Activated naive CD8-positive, alpha-beta T cell treated with anti-CD3 and anti-CD28 coated beads, Interleukin-2, amount 10 ng/mL, durations not matched to agents 7 days and 5 days (primary cell): ENCODE results near the gene PHC3. TPM values are rescaled to one million over a fixed set of nuclear protein-coding genes. Genes with fewer than 3 reads are reported as not detected.
A peak's percentile ranks its signal among the peaks of the same experiment; 100 is the strongest.

Experiments
- ATAC-seq: fragments of 150-1000 bp; cut with Tn5 transposase; one replicate; pipeline ENCODE4 v1.10.0; 2021; ENCODE audit warnings: low read depth, moderate library complexity
- POLR2A ChIA-PET: fragments of 350-600 bp; sonication (Branson Sonifier 250); formaldehyde crosslinking; loops from one replicate; lab custom pipeline; 2021; ENCODE audit warnings: antibody characterized with exemption; lab: Charles Lee
- DNase-seq: peaks from one replicate; pipeline ENCODE4 v3.0.0; 2021
- H3K27ac Mint-ChIP-seq: one replicate; pipeline ENCODE4 v1.8.0; 2022; ENCODE audit warnings: mild to moderate bottlenecking, mixed read lengths
- H3K27me3 Mint-ChIP-seq: one replicate; pipeline ENCODE4 v1.8.0; 2022; ENCODE audit warnings: mild to moderate bottlenecking, moderate library complexity, mixed read lengths
- H3K36me3 Mint-ChIP-seq: one replicate; pipeline ENCODE4 v1.8.0; 2021; ENCODE audit warnings: mild to moderate bottlenecking, mixed read lengths
- H3K4me1 Mint-ChIP-seq: one replicate; pipeline ENCODE4 v1.8.0; 2021; ENCODE audit warnings: mixed read lengths
- H3K4me3 Mint-ChIP-seq: one replicate; pipeline ENCODE4 v1.8.0; 2022; ENCODE audit warnings: mild to moderate bottlenecking, moderate library complexity, mixed read lengths
- H3K9me3 Mint-ChIP-seq: one replicate; pipeline ENCODE4 v1.8.0; 2021; ENCODE audit warnings: mixed read lengths
- total RNA-seq, 2 experiments: library from RNA; stranded (reverse); gene quantifications; one replicate each; pipeline ENCODE4 v1.2.3, GENCODE V29; 2021

Gene PHC3
- total RNA-seq, 2 experiments from 2014 or later: 94.9 to 105 TPM

DNA sequence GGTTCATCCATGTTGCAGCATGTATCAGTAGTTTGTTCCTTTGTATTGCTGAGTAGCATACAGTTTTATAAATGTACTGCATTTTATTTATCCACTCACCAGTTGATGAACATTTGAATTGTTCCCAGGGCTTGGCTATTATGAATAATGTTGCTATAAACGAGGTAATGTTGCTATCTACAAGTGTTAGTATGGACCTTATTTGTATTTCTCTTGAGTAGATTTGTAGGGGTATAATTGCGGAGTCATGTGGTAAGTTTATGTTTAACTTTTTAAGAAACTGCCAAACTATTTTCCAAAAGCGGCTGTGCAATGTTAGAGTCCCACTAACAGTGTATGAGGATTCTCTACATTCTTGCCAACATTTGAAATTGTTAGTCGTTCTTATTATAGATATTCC is 130.8 kb downstream of the PHC3 start:
- Mint-ChIP-seq H3K4me3 (no peak overlapping the region), H3K27ac (no peak overlapping the region)
- no peak for ATAC-seq

DNA sequence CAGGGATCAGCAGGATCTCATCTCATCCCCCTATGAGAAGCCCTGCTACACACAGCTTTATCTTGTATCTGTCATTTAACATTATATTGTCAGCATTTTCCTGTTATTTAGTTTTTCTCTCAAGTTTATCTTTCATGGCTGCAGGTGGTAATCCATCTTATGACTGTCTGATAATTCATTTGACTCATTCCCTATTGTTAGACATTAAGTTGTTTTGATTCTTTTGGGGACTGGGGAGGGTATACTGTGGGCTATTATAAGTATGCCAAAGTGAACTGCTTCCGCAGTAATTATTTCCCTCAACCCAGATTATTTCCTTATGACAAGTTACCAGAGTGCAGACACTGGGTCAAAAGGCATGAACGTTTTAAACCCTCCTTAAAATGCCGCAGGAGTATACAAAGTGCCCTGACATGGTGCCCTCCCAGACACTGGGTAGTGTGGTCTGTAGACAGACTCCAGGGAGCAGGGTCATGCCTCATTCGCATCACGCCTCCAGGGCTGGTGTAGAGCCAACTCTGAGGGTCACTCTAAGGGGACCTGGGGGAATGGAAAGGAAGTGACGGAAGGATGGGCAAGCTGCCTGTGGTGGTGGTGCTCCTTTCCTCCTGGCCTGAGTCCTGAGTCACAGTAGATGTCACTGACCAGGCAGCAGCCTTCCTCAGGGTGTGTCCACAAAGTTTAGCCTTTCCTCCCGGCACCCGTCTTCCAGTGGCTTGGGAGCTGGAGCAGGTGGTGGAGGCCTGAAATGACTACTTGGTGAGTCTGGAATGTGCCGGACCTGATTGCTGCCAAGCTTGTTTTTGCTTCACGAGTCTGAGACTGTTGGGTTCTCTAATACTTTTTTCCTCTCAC is 132.2 kb downstream of the PHC3 start:
- no peaks in the 10 kb centered on the region for H3K27me3 Mint-ChIP-seq
- DNase-seq (no peak), ATAC-seq (no peak)
- H3K4me1 Mint-ChIP-seq: peaks cover 14% of the 10 kb centered on the region
- POLR2A ChIA-PET: no interaction called here
- H3K27ac Mint-ChIP-seq: no peak overlapping the region
- H3K4me3 Mint-ChIP-seq: no peak overlapping the region
- H3K36me3 Mint-ChIP-seq: peaks cover 4% of the 10 kb centered on the region
- H3K9me3 Mint-ChIP-seq: no peaks in the 10 kb centered on the region

More for the DNA sequence above, 130.8 kb downstream of the PHC3 start:
- DNase-seq: no peak
- Mint-ChIP-seq H3K27me3 (no peaks in the 10 kb centered on the region), H3K4me1 (peaks cover 17% of the 10 kb centered on the region), H3K9me3 (no peaks in the 10 kb centered on the region), H3K36me3 (peaks cover 4% of the 10 kb centered on the region)
- POLR2A ChIA-PET: no interaction called here

DNA sequence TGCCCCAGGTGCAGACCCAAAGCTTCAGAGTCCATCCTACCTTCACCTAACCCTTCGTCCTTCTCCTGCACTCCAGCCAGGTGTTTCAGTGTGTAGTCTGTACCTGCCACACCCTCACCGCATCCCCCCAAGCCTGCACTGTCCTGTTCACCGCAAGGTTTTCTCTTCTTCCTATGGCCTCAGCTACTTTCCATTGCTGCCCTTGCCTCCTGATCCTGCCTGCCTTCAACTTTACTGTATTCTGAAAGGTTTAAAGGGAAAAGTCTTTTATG is 134.5 kb downstream of the PHC3 start:
- Mint-ChIP-seq H3K36me3 (peaks cover 2% of the 10 kb centered on the region), H3K4me1 (peaks cover 14% of the 10 kb centered on the region), H3K27ac (no peak overlapping the region), H3K27me3 (no peaks in the 10 kb centered on the region), H3K9me3 (no peaks in the 10 kb centered on the region), H3K4me3 (no peak overlapping the region)
- POLR2A ChIA-PET: no interaction called here
- ATAC-seq (no peak), DNase-seq (no peak)

DNA sequence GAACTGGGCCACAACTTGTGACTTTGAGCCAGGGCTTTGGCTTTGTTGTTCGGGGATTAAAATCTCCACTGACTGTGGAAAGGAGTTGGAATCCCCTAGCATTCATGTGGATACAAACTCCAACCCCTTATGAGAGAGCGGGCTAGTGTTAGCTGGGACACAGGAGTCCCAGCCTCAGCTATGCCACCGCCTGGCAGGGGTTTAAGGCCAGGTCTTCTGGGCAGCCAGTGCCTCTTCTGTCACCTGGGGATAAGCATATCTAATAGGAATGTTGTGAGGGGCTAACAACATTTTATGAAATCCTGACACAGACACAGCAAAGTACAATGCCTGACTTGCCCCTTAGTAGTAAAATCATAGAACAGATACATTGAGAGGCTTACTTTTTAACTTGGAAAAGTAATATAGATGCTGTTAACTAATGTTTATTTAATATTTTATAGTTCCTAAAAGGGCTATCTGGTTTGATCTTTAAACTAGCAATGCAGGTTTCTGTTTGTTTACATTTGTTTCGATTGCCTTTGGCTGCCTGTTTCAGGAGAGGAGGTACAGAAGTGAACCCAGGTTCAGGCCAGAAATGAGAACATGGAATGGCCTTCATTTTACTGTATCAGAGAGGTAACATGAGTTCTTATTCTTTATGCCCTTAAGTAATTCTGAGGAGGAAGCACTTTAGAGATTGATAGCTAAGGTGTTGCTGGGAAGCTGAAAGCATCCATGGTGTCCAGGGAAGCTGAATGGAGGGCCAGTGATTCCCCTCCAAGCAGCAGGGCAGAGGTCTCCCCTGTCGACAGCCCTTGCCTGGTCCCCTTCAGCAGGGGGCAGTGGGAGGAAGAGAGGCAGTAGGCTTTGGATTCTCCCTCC is 135.0 kb downstream of the PHC3 start:
- POLR2A ChIA-PET: no interaction called here
- ATAC-seq (no peak), DNase-seq (no peak)
- H3K27ac Mint-ChIP-seq: peak overlapping the region; percentile 30
- H3K9me3 Mint-ChIP-seq: no peaks in the 10 kb centered on the region
- H3K4me1 Mint-ChIP-seq: peaks cover 14% of the 10 kb centered on the region
- H3K27me3 Mint-ChIP-seq: no peaks in the 10 kb centered on the region
- H3K4me3 Mint-ChIP-seq: no peak overlapping the region
- H3K36me3 Mint-ChIP-seq: peaks cover 2% of the 10 kb centered on the region

GRCh38 chr3:170044795-170045244 is 136.7 kb downstream of the PHC3 start:
- ATAC-seq: no peak
- DNase-seq: no peak
- H3K4me1 Mint-ChIP-seq: peaks cover 16% of the 10 kb centered on the region
- peak overlapping the region; percentile 30 for H3K4me3 Mint-ChIP-seq
- peak overlapping the region; percentile 40 for H3K27ac Mint-ChIP-seq
- no peaks in the 10 kb centered on the region for H3K9me3 Mint-ChIP-seq
- no peaks in the 10 kb centered on the region for H3K27me3 Mint-ChIP-seq
- peaks cover 2% of the 10 kb centered on the region for H3K36me3 Mint-ChIP-seq
- POLR2A ChIA-PET: no interaction called here

- Mint-ChIP-seq H3K4me1 (peaks cover 16% of the 10 kb centered on the region), H3K9me3 (no peaks in the 10 kb centered on the region), H3K27me3 (peaks cover 3% of the 10 kb centered on the region), H3K4me3 (no peak overlapping the region), H3K36me3 (peaks cover 2% of the 10 kb centered on the region), H3K27ac (no peak overlapping the region)
- DNase-seq: no peak
- POLR2A ChIA-PET: no interaction called here
- no peak for ATAC-seq
Measured at GRCh38 chr3:170044271-170044670, 137.3 kb downstream of the PHC3 start.

DNA sequence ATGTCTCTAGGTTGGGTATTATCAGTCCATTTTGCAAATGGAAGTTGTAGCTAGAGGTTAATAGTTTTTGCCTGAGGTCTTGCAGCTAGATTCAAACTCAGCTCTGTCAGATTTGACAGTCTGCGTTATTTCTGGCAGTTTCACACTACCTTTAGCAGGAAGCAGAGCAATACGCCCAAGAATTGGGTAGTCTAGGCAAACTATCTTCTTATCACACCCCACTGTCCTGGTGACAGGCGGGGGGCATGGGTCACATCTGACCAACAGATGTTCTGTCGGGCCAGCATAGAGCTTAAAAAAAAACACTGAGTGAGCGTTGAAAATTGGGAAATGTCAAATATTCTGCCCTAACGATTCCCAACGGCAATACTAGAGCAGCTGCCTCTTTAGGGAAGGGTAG is 138.0 kb downstream of the PHC3 start:
- DNase-seq (no peak), ATAC-seq (no peak)
- Mint-ChIP-seq H3K4me1 (peaks cover 17% of the 10 kb centered on the region), H3K4me3 (no peak overlapping the region), H3K9me3 (no peaks in the 10 kb centered on the region), H3K27ac (no peak overlapping the region), H3K36me3 (peaks cover 2% of the 10 kb centered on the region), H3K27me3 (peaks cover 5% of the 10 kb centered on the region)
- POLR2A ChIA-PET: no interaction called here

GRCh38 chr3:170040418-170040817 is 141.1 kb downstream of the PHC3 start:
- Mint-ChIP-seq H3K36me3 (peaks cover 2% of the 10 kb centered on the region), H3K27ac (no peak overlapping the region), H3K27me3 (peaks cover 5% of the 10 kb centered on the region), H3K4me3 (no peak overlapping the region), H3K4me1 (peaks cover 10% of the 10 kb centered on the region), H3K9me3 (no peaks in the 10 kb centered on the region)
- DNase-seq: no peak
- no peak for ATAC-seq
- POLR2A ChIA-PET: interaction anchor here (0.5 kb wide), 1 partner anchor 127 kb away, joined by 5 read pairs; no protein-coding TSS in a partner anchor

DNA sequence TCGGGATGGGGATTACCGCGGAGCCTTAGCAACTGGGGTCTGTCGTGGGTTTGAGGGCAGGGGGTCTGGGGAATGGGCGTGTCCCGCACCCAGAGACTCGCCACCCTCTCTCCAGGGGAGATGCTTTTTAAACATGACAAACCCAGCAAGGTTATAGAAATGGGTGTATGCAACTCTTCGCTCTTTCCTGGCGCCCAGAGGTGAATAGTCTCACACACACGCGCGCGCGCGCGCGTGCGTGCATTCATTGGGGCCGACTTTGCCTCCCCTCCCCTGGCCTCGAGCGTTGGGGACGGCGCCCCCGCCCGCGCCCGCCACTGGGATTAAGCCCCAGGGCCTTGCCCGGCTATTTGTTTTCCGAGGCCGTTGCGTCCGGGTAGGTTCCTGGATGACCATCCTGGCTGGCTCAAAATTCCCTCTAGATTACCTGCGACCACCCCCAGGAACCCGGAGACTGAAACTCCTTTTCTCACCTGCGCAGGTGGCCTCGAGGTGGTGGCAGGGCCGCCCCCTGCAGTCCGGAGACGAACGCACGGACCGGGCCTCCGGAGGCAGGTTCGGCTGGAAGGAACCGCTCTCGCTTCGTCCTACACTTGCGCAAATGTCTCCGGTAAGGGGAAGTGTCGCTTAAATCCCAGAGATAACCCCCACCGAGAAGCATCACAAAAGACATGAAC is 143.0 kb downstream of the PHC3 start:
- Mint-ChIP-seq H3K9me3 (peaks cover 4% of the 10 kb centered on the region), H3K36me3 (peaks cover 6% of the 10 kb centered on the region), H3K4me1 (peaks cover 14% of the 10 kb centered on the region), H3K4me3 (peak overlapping the region; percentile 84), H3K27me3 (peaks cover 5% of the 10 kb centered on the region), H3K27ac (peak overlapping the region; percentile 25)
- DNase-seq: peak; percentile 48
- ATAC-seq: peak; percentile 7
- POLR2A ChIA-PET: interaction anchor here (1.0 to 1.4 kb wide), 2 partner anchors 72 to 274 kb away, joined by 4 to 5 read pairs; partner anchors contain the start of genes SEC62 and TERC

Other genes with a start within 250 kb of the PHC3 start
- gene SEC62, start 214.9 kb downstream of the PHC3 start, total RNA-seq: 10 to 100 TPM; 77.1 to 77.4 TPM
- 10 to 100 TPM in 1 of 2 experiments, 1 to 10 TPM in 1; 9.7 to 10.5 TPM for gene GPR160, start 143.7 kb downstream of the PHC3 start, total RNA-seq
- 10 to 100 TPM; 23.7 to 24.2 TPM for gene PRKCI, start 40.7 kb upstream of the PHC3 start, total RNA-seq
- gene SKIL, start 176.0 kb upstream of the PHC3 start, total RNA-seq: 10 to 100 TPM; 27.9 to 32.6 TPM
- gene CLDN11, start 237.1 kb upstream of the PHC3 start, total RNA-seq: not detected